ENCODE data around the gene PHLDA2.

- no peak for TF ChIP-seq CTCF (conservative IDR thresholded peaks at IDR 0.05; ENCODE audit: low read depth, low read length)
- no peak for TF ChIP-seq EZH2 (IDR thresholded peaks at IDR 0.05; ENCODE audit: borderline replicate concordance, low read depth, low read length, poor library complexity, severe bottlenecking)
Observed at GRCh38 chr11:2964782-2965181, 35.6 kb upstream of the PHLDA2 start.

All from A673 (cell line).